Measurements from ENCODE around the gene UCK2.
A peak's percentile ranks its signal among the peaks of the same experiment; 100 is the strongest.
"Not testable (repeated sequence)": the region's sequence is repeated elsewhere in the genome, so short reads cannot be mapped to it uniquely, and the experiment has no call there.

The UCK2 gene
- long read RNA-seq, transcript UCK2-201 (7 exons, 1,375 nt): major isoform, 35 of 62 reads
- long read RNA-seq, partial matches to known transcripts: 5 of 62 reads
- long read RNA-seq, other reads (novel, unspliced or antisense): 22 of 62 reads

DNA sequence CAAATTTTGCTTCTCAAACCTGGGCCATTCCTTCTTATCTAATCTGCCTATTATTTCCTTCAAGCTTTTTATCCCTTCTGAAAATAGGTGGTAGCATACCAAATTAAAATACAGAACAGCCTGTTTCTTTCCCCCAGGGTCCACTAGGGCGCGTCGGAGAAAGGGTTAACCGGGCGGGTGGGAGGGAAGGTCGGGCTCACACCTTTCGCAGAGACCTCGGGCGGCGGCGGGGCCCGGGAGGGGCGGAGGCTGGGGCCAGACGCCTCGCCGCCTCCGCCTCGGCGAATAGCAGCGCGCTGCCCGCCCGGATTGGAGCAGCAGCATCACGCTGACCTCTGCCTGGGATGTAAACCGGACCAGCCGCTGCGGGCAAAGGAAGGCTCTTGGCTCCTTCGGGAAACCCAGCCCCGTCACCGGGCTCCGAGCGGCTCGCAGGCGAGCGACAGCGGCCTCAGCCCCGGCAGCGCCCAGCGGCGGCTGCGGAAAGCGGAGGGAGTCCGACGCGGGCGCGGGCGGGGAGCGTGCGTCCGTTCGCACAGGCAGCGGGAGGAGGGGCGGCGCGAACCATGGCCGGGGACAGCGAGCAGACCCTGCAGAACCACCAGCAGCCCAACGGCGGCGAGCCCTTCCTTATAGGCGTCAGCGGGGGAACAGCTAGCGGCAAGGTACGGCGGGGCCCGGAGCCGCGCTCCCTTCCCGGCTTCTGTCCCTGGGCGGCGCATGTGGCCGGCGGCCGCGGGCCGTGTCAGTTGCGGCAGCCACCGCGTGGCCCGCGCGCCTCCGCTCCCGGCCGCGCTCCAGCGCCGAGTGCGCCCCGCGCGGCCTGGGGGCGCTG, at the start of gene UCK2:
TSS of gene UCK2 (plus strand) at position 347 of the 835 bp plus-strand sequence. CDS start at position 567, 220 bp downstream.
- peak; percentile 56 to 72 for DNase-seq (ENCODE audit: low read depth in 1 of 2, low spot score in 1 of 2)
- peak within 1 kb of the TSS; percentile 98 for H3K27ac ChIP-seq (replicated peaks)
- TF ChIP-seq SPI1 (IDR thresholded peaks at IDR 0.05; ENCODE audit: borderline replicate concordance, low read depth) (no peak), POLR2AphosphoS5 (IDR thresholded peaks at IDR 0.05; ENCODE audit: low read depth) (peak; percentile 50)
- peak within 1 kb of the TSS; percentile 55 for H3K4me3 ChIP-seq (replicated peaks; ENCODE audit: insufficient read depth, low read length)
- no peaks in the 10 kb centered on the region for H3K27me3 ChIP-seq (ENCODE audit: insufficient read depth, poor library complexity, severe bottlenecking)

DNA sequence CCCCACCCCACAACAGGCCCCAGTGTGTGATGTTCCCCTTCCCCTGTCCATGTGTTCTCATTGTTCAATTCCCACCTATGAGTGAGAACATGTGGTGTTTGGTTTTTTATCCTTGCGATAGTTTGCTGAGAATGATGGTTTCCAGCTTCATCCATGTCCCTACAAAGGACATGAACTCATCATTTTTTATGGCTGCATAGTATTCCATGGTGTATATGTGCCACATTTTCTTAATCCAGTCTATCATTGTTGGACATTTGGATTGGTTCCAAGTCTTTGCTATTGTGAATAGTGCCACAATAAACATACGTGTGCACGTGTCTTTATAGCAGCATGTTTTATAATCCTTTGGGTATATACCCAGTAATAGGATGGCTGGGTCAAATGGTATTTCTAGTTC, 49.2 kb upstream of the UCK2 start:
- not testable (repeated sequence) for DNase-seq (ENCODE audit: low read depth in 1 of 2, low spot score in 1 of 2); H3K27ac ChIP-seq (replicated peaks)

DNA sequence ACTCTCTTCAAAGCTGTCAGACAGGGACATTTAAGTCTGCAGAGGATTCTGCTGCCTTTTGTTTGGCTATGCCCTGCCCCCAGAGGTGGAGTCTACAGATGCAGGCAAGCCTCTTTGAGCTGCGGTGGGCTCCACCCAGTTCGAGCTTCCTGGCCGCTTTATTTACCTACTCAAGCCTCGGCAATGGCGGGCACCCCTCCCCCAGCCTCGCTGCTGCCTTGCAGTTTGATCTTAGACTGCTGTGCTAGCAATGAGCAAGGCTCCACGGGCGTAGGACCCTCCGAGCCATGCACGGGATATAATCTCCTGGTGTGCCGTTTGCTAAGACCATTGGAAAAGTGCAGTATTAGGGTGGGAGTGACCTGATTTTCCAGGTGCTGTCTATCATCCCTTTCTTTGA, 43.9 kb upstream of the UCK2 start:
- H3K27me3 ChIP-seq (ENCODE audit: insufficient read depth, poor library complexity, severe bottlenecking); DNase-seq (ENCODE audit: low read depth in 1 of 2, low spot score in 1 of 2); H3K27ac ChIP-seq (replicated peaks); H3K4me3 ChIP-seq (replicated peaks; ENCODE audit: insufficient read depth, low read length): not testable (repeated sequence)

More for the DNA sequence above, 49.2 kb upstream of the UCK2 start:
- not testable (repeated sequence) for H3K27me3 ChIP-seq (ENCODE audit: insufficient read depth, poor library complexity, severe bottlenecking); H3K4me3 ChIP-seq (replicated peaks; ENCODE audit: insufficient read depth, low read length)

DNA sequence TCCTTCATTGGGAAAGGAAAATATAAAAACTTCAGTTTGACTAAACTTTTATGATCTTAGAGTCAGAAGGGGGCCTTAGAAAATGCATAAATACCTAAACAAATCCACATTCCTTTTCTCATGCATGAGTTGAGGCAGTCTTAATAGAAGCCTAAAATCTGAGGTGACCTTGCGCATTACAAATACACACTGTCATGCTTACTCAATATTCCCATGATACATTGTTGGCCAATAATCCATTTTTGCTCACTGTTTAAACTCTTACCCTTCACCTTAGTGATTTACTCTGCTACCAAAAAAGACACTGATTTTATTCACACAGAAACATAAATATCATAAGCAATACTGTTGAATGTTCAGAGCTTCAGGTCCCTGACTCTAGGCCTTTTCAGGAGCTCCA, 39.7 kb upstream of the UCK2 start:
- no peak overlapping the region for H3K4me3 ChIP-seq (replicated peaks; ENCODE audit: insufficient read depth, low read length)
- TF ChIP-seq GABPA (IDR thresholded peaks at IDR 0.05; ENCODE audit: low read depth) (no peak), POLR2AphosphoS5 (IDR thresholded peaks at IDR 0.05; ENCODE audit: low read depth) (no peak), SPI1 (IDR thresholded peaks at IDR 0.05; ENCODE audit: borderline replicate concordance, low read depth) (no peak)
- TF ChIP-seq, protein P1, sequence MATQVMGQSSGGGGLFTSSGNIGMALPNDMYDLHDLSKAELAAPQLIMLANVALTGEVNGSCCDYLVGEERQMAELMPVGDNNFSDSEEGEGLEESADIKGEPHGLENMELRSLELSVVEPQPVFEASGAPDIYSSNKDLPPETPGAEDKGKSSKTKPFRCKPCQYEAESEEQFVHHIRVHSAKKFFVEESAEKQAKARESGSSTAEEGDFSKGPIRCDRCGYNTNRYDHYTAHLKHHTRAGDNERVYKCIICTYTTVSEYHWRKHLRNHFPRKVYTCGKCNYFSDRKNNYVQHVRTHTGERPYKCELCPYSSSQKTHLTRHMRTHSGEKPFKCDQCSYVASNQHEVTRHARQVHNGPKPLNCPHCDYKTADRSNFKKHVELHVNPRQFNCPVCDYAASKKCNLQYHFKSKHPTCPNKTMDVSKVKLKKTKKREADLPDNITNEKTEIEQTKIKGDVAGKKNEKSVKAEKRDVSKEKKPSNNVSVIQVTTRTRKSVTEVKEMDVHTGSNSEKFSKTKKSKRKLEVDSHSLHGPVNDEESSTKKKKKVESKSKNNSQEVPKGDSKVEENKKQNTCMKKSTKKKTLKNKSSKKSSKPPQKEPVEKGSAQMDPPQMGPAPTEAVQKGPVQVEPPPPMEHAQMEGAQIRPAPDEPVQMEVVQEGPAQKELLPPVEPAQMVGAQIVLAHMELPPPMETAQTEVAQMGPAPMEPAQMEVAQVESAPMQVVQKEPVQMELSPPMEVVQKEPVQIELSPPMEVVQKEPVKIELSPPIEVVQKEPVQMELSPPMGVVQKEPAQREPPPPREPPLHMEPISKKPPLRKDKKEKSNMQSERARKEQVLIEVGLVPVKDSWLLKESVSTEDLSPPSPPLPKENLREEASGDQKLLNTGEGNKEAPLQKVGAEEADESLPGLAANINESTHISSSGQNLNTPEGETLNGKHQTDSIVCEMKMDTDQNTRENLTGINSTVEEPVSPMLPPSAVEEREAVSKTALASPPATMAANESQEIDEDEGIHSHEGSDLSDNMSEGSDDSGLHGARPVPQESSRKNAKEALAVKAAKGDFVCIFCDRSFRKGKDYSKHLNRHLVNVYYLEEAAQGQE (IDR thresholded peaks at IDR 0.05; ENCODE audit: insufficient replicate concordance, low read depth): no peak
- TF ChIP-seq, protein P2, sequence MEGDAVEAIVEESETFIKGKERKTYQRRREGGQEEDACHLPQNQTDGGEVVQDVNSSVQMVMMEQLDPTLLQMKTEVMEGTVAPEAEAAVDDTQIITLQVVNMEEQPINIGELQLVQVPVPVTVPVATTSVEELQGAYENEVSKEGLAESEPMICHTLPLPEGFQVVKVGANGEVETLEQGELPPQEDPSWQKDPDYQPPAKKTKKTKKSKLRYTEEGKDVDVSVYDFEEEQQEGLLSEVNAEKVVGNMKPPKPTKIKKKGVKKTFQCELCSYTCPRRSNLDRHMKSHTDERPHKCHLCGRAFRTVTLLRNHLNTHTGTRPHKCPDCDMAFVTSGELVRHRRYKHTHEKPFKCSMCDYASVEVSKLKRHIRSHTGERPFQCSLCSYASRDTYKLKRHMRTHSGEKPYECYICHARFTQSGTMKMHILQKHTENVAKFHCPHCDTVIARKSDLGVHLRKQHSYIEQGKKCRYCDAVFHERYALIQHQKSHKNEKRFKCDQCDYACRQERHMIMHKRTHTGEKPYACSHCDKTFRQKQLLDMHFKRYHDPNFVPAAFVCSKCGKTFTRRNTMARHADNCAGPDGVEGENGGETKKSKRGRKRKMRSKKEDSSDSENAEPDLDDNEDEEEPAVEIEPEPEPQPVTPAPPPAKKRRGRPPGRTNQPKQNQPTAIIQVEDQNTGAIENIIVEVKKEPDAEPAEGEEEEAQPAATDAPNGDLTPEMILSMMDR (IDR thresholded peaks at IDR 0.05; ENCODE audit: insufficient read depth, low read length): no peak
- no peak for DNase-seq (ENCODE audit: low read depth in 1 of 2, low spot score in 1 of 2)
- no peaks in the 10 kb centered on the region for H3K27me3 ChIP-seq (ENCODE audit: insufficient read depth, poor library complexity, severe bottlenecking)
- no peak overlapping the region for H3K27ac ChIP-seq (replicated peaks)

DNA sequence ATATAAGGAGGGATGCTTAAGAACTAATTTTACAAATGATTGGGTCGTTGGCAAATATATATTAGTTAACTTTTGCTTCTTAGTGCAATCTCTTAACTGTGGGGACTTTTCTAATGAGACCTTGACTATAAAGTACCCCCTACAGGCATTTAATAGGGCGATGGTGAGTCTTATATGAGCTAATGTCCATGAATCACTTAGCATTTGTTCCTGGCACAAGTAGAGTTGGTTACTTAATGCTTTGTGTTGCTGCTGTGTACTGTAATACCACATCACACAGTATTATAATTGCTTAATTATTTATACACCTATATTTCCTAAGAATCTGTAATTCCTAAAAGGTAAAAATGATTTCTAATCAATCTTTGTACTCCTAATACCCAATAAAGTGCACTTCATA, 33.5 kb upstream of the UCK2 start:
- Histone ChIP-seq H3K27me3 (ENCODE audit: insufficient read depth, poor library complexity, severe bottlenecking) (no peaks in the 10 kb centered on the region), H3K4me3 (replicated peaks; ENCODE audit: insufficient read depth, low read length) (no peak overlapping the region), H3K27ac (replicated peaks) (no peak overlapping the region)
- no peak for TF ChIP-seq GABPA (IDR thresholded peaks at IDR 0.05; ENCODE audit: low read depth)
- TF ChIP-seq, protein P2 (IDR thresholded peaks at IDR 0.05; ENCODE audit: insufficient read depth, low read length): no peak
- DNase-seq (ENCODE audit: low read depth in 1 of 2, low spot score in 1 of 2): no peak

DNA sequence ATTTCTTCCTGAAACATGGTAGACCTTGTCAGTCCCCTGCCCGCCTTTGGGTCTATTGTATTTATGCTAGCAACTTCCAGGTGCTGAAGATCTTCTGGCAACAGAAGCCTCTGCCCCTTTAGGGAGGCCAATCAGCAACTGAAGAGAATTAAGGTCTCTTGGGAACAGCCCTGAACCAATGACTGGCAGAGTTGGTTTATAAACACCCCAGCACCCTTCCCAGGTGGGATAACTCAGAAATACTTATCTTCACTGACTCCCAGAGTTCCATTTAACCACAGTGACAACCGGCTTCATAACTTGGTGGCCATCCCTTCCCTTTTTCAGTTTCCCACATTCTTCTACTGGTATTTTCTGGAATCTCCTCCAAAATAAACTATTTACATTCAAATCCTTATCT, 31.5 kb upstream of the UCK2 start:
- DNase-seq (ENCODE audit: low read depth in 1 of 2, low spot score in 1 of 2): no peak
- Histone ChIP-seq H3K4me3 (replicated peaks; ENCODE audit: insufficient read depth, low read length) (no peak overlapping the region), H3K27me3 (ENCODE audit: insufficient read depth, poor library complexity, severe bottlenecking) (no peaks in the 10 kb centered on the region), H3K27ac (replicated peaks) (no peak overlapping the region)
- TF ChIP-seq SPI1 (IDR thresholded peaks at IDR 0.05; ENCODE audit: borderline replicate concordance, low read depth) (no peak), GABPA (IDR thresholded peaks at IDR 0.05; ENCODE audit: low read depth) (no peak), POLR2AphosphoS5 (IDR thresholded peaks at IDR 0.05; ENCODE audit: low read depth) (no peak)
- TF ChIP-seq, protein P2 (IDR thresholded peaks at IDR 0.05; ENCODE audit: insufficient read depth, low read length): no peak
- TF ChIP-seq, protein P1 (IDR thresholded peaks at IDR 0.05; ENCODE audit: insufficient replicate concordance, low read depth): no peak
